DOHH2 (cell line): ENCODE measurements around the gene TNPO3.

Source experiments
- H3F3A ChIP-seq: fragments of 200-600 bp; sonication (generic), shearing (Covaris generic); 2 replicates; pipeline ENCODE4 v1.6.0; 2016; ENCODE audit warnings: antibody characterized with exemption, mild to moderate bottlenecking; ENCODE audit not compliant: control insufficient read depth, insufficient read depth
- H3K27ac ChIP-seq: fragments of 200-600 bp; sonication (generic); 2 replicates; pipeline ENCODE4 v1.5.1; 2014; ENCODE audit warnings: low read depth, mild to moderate bottlenecking, low read length, moderate library complexity
- H3K27me3 ChIP-seq: fragments of 200-600 bp; sonication (generic); 2 replicates; pipeline ENCODE4 v1.6.1; 2014; ENCODE audit warnings: mild to moderate bottlenecking, low read length, mixed read lengths; ENCODE audit not compliant: control insufficient read depth
- H3K36me3 ChIP-seq: fragments of 200-600 bp; sonication (generic); 2 replicates; pipeline ENCODE4 v1.6.1; 2014; ENCODE audit warnings: mild to moderate bottlenecking, low read length, moderate library complexity, mixed read lengths; ENCODE audit not compliant: control insufficient read depth
- H3K4me1 ChIP-seq: fragments of 200-600 bp; sonication (generic); 2 replicates; pipeline ENCODE4 v1.6.1; 2014; ENCODE audit warnings: mild to moderate bottlenecking, low read length, mixed read lengths; ENCODE audit not compliant: control insufficient read depth
- H3K4me2 ChIP-seq: fragments of 200-600 bp; sonication (generic); 2 replicates; pipeline ENCODE4 v1.6.0; 2014; ENCODE audit warnings: mild to moderate bottlenecking, low read length, moderate library complexity
- H3K4me3 ChIP-seq: fragments of 200-600 bp; sonication (generic); 2 replicates; pipeline ENCODE4 v1.5.1; 2014; ENCODE audit warnings: mild to moderate bottlenecking, low read length, mixed read lengths
- H3K79me2 ChIP-seq: fragments of 200-600 bp; sonication (generic); 2 replicates; pipeline ENCODE4 v1.6.1; 2014; ENCODE audit warnings: mild to moderate bottlenecking, low read length, mixed read lengths; ENCODE audit not compliant: control insufficient read depth
- H3K9me2 ChIP-seq: fragments of 200-600 bp; sonication (generic); replicated peaks from 2 replicates; pipeline ENCODE4 v1.6.1; 2014; ENCODE audit warnings: mild to moderate bottlenecking, low read length, mixed read lengths; ENCODE audit not compliant: control insufficient read depth
- H3K9me3 ChIP-seq: fragments of 200-600 bp; sonication (generic); 2 replicates; pipeline ENCODE4 v1.6.1; 2014; ENCODE audit warnings: antibody characterized with exemption, low read length, mixed read lengths; ENCODE audit not compliant: control insufficient read depth, insufficient read depth
- H4K20me1 ChIP-seq: fragments of 200-600 bp; sonication (generic); 2 replicates; pipeline ENCODE4 v1.6.0; 2014; ENCODE audit warnings: low read depth, mild to moderate bottlenecking, antibody characterized with exemption, low read length, moderate library complexity; ENCODE audit not compliant: control insufficient read depth, insufficient read depth
- EZH2phosphoT487 ChIP-seq: fragments of 200-600 bp; sonication (generic); IDR thresholded peaks from 2 replicates; pipeline ENCODE4 v1.6.1; 2017; ENCODE audit warnings: borderline replicate concordance, mild to moderate bottlenecking, antibody characterized with exemption, low read length, moderate library complexity, mixed read lengths
- TF ChIP-seq, protein P1 (sequence below): fragments of 200-600 bp; sonication (generic); IDR thresholded peaks from one replicate; pipeline ENCODE4 v1.5.1; 2014; ENCODE audit warnings: antibody characterized with exemption, mild to moderate bottlenecking, low read depth, low read length; ENCODE audit not compliant: poor library complexity, severe bottlenecking

Gene TNPO3

DNA sequence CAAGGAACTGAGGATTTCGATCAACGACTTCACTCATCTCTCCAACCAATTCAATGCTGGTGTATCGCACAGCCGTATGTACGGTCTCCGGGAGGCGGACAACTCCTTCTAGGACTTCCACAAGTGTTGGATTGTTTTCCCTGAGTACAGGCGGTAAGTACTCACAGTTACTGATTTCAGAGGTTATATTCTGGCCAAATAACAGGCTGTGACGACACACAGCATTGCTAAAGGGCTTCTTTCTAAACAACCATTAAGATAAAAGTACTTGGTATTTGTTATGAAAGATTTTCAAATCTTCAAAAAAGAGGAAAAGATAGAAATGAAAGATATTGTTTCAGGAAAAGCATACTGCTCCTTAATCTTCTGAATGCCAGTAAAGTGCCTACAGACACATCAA lies 65.0 kb downstream of the TNPO3 start:
- Histone ChIP-seq H3F3A (no peaks in the 10 kb centered on the region; the same call in 1 of the 2 replicates), H3K9me2 (no peaks in the 10 kb centered on the region), H3K4me3 (no peak overlapping the region), H3K4me2 (no peak overlapping the region), H3K36me3 (peaks cover 92% of the 10 kb centered on the region), H3K9me3 (no peaks in the 10 kb centered on the region), H3K4me1 (no peaks in the 10 kb centered on the region), H3K27ac (no peak overlapping the region), H3K79me2 (no peaks in the 10 kb centered on the region), H3K27me3 (no peaks in the 10 kb centered on the region), H4K20me1 (no peaks in the 10 kb centered on the region)
- TF ChIP-seq EZH2phosphoT487 = no peak
- TF ChIP-seq, protein P1, sequence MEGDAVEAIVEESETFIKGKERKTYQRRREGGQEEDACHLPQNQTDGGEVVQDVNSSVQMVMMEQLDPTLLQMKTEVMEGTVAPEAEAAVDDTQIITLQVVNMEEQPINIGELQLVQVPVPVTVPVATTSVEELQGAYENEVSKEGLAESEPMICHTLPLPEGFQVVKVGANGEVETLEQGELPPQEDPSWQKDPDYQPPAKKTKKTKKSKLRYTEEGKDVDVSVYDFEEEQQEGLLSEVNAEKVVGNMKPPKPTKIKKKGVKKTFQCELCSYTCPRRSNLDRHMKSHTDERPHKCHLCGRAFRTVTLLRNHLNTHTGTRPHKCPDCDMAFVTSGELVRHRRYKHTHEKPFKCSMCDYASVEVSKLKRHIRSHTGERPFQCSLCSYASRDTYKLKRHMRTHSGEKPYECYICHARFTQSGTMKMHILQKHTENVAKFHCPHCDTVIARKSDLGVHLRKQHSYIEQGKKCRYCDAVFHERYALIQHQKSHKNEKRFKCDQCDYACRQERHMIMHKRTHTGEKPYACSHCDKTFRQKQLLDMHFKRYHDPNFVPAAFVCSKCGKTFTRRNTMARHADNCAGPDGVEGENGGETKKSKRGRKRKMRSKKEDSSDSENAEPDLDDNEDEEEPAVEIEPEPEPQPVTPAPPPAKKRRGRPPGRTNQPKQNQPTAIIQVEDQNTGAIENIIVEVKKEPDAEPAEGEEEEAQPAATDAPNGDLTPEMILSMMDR = no peak

DNA sequence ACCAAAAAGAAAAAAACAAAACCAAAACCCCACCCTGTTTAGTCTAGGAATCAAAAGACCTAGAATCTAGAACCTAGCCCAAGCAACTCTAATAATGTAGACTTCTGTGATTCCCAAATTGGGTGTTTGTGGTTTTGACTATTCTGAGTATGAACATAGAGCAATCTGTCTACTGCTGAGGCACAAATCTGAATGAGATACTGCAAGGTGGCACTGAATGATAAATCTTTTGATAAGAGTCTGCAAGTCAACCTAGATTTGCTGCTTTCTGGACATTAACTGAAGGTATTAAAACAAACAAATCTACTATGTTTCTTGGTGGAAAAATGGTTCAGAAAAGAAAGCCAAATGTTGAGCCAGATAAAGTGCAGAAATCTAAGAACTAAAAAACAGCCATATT lies 66.5 kb downstream of the TNPO3 start:
- Histone ChIP-seq H3K27me3 (no peaks in the 10 kb centered on the region), H3K9me3 (no peaks in the 10 kb centered on the region), H3K4me2 (no peak overlapping the region), H3K9me2 (no peaks in the 10 kb centered on the region), H3K4me1 (no peaks in the 10 kb centered on the region), H3K4me3 (no peak overlapping the region), H3F3A (no peaks in the 10 kb centered on the region; the same call in 1 of the 2 replicates), H3K36me3 (peaks cover 93% of the 10 kb centered on the region), H3K27ac (no peak overlapping the region), H4K20me1 (no peaks in the 10 kb centered on the region), H3K79me2 (no peaks in the 10 kb centered on the region)
- TF ChIP-seq EZH2phosphoT487 = no peak
- TF ChIP-seq, protein P1 = no peak

DNA sequence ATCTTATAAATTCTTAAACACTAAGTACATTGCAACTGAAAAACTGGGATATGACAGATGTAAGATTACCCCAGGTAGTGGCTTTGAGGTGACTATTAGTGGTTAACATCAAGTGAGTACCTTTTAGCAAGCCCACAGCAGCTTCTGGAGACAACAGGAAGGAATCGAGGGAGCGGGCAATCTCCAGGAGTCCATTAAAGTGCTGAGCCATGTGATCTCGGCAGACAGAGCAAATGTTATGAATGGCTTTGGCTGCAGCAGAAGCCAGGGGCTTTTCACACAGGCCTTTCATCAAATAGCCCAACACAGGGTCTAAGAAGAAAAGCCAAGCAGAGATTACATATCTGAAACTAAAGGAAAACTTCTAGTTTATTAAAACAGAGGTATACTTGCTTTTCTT lies 68.3 kb downstream of the TNPO3 start:
- Histone ChIP-seq H3K4me1 (no peaks in the 10 kb centered on the region), H3K9me3 (no peaks in the 10 kb centered on the region), H3K36me3 (peaks cover 95% of the 10 kb centered on the region), H3K27me3 (no peaks in the 10 kb centered on the region), H3K27ac (no peak overlapping the region), H3F3A (no peaks in the 10 kb centered on the region), H3K4me2 (no peak overlapping the region), H3K9me2 (no peaks in the 10 kb centered on the region), H3K79me2 (no peaks in the 10 kb centered on the region), H3K4me3 (no peak overlapping the region), H4K20me1 (no peaks in the 10 kb centered on the region)
- no peak for TF ChIP-seq EZH2phosphoT487
- TF ChIP-seq, protein P1 = no peak

DNA sequence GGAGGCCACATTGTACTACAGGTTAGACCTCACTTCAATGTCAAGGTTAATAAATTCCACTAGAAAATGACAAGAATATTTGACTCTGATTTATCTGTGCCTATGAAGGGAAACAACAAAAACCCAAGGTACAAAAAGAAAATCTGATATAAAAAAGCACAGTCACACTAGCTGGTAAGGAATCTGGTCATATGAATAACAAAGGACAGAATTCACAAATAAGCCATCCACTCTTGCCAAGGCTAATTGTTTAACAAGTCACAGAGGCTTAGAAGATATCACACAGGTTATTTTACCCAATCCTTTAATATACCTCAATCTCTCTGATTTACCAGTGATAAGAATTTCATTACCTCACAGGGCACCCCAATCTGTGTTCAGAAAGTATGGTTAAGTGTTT lies 69.3 kb downstream of the TNPO3 start:
- Histone ChIP-seq H3K4me1 (no peaks in the 10 kb centered on the region), H3K4me3 (no peak overlapping the region), H3K79me2 (no peaks in the 10 kb centered on the region), H3K9me2 (no peaks in the 10 kb centered on the region), H3K27ac (no peak overlapping the region), H3K9me3 (no peaks in the 10 kb centered on the region), H3K27me3 (no peaks in the 10 kb centered on the region), H3K4me2 (no peak overlapping the region), H3F3A (no peaks in the 10 kb centered on the region), H4K20me1 (no peaks in the 10 kb centered on the region), H3K36me3 (peaks cover 94% of the 10 kb centered on the region)
- TF ChIP-seq EZH2phosphoT487 = no peak
